Right lobe of liver (tissue), 6 donors: ENCODE measurements around the gene GRM3. TPM values are rescaled to one million over a fixed set of nuclear protein-coding genes. Genes with fewer than 3 reads are reported as not detected.

Experiments
- ATAC-seq, 4 donors: fragments of 200-7000 bp; cut with Tn5 transposase; one replicate each; pipeline ENCODE4 v1.9.1; 2020; ENCODE audit warnings: mild to moderate bottlenecking in 4 of 4, moderate library complexity in 4 of 4
- DNase-seq, 3 donors: peaks; one replicate each; pipeline ENCODE4 v3.0.0-alpha.2; 2020
- H3K27ac ChIP-seq, 3 donors: fragments of 200-600 bp; one replicate each; pipeline ENCODE4 v1.8.0; 2022
- H3K27me3 ChIP-seq, 2 donors: fragments of 200-600 bp; one replicate each; pipeline ENCODE4 v1.8.0; 2022
- H3K36me3 ChIP-seq, 4 donors: fragments of 200-600 bp; sonication (generic) in 1 of 4; one replicate each; pipeline versions ENCODE4 v1.5.1 to v1.8.0; 2017 to 2022; ENCODE audit warnings: control low read depth in 1 of 4
- H3K4me1 ChIP-seq, 4 donors: fragments of 200-600 bp; sonication (generic) in 1 of 4; one replicate each; pipeline versions ENCODE4 v1.5.1 to v1.8.0; 2017 to 2022; ENCODE audit warnings: control low read depth in 1 of 4
- H3K4me3 ChIP-seq, 3 donors: fragments of 200-600 bp; one replicate each; pipeline ENCODE4 v1.8.0; 2022
- H3K9me3 ChIP-seq, 4 donors: fragments of 200-600 bp; sonication (generic) in 1 of 4; one replicate each; pipeline versions ENCODE4 v1.5.1 to v1.8.0; 2017 to 2022; ENCODE audit warnings: control low read depth in 1 of 4
- CTCF ChIP-seq, 4 donors: fragments of 200-600 bp in 3 of 4; fragments of 450-650 bp in 1 of 4; IDR thresholded peaks; one replicate each; pipeline versions ENCODE4 v1.5.1 to v1.8.0; 2016 to 2022; ENCODE audit warnings: antibody characterized with exemption in 4 of 4, mild to moderate bottlenecking in 2 of 4
- POLR2A ChIP-seq: fragments of 450-650 bp; IDR thresholded peaks from one replicate; pipeline ENCODE4 v1.6.1; 2017; ENCODE audit warnings: antibody characterized with exemption, mild to moderate bottlenecking
- WGBS: methylation state at CpG from one replicate; pipeline ENCODE4 v1.1.6; 2018; ENCODE audit warnings: low coverage, low lambda C conversion rate; ENCODE audit not compliant: insufficient coverage; ENCODE audit errors: missing lambda C conversion rate; 5-methylcytosine and 5-hydroxymethylcytosine counted together
- intact Hi-C, 2 donors: fragments of 100-400 bp; cut with DNase I; formaldehyde crosslinking; loops; one replicate each; pipeline versions ENCODE4 v1.11.2 to v1.14.1; 2022
- total RNA-seq, 6 experiments: library from RNA; depleted of rRNA in 2 of 6; stranded (reverse); fragments of >200 nt in 2 of 6; fragmentation: NEBNext Ultra II Directional in 3 of 6; extraction: Animal tissue kit (Norgen Biotek cat#: 25700) in 3 of 6; gene quantifications; one replicate each; pipeline versions ENCODE4 v1.1.0 to v1.2.4, GENCODE V29; 2016 to 2023
- donor health status: DM: no; HTN: yes; CAD: no.
- donor health status: DM: no; HTN: no; CAD: no.
- donor health status: DM: no; HTN: no; CAD: no.
- donor health status: DM: no; HTN: yes; CAD: no.
- donor health status: DM: no; HTN: yes; CAD: no.

Gene GRM3
- total RNA-seq, 6 experiments from 2014 or later = 0.12 TPM; not detected in 5

DNA sequence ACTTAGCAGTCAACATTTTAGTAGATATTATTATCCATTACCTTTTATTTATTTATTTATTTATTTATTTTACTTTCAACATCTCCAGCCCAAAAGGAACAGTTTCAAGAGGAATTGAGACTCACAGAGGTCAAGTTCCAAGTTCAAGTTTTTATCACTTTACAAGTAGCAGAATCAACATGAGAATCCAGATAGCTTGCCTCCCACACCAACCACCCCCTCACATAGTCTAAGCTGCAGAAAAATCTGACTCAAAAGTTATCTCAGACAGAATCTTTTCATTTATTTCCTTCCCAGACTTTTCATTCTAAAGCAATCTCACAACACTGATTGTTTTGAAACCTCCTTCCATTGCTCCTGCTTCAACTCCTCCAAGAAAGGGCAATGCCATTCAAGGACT, 129.6 kb downstream of the GRM3 start:
- Histone ChIP-seq H3K4me1 (no peaks in the 10 kb centered on the region), H3K9me3 (no peaks in the 10 kb centered on the region), H3K36me3 (no peaks in the 10 kb centered on the region), H3K27me3 (no peaks in the 10 kb centered on the region), H3K27ac (no peak overlapping the region), H3K4me3 (no peak overlapping the region)
- intact Hi-C loops = no loop called here
- no peak for ATAC-seq
- DNase-seq = no peak
- TF ChIP-seq POLR2A (no peak), CTCF (IDR thresholded peaks at IDR 0.05) (no peak)

DNA sequence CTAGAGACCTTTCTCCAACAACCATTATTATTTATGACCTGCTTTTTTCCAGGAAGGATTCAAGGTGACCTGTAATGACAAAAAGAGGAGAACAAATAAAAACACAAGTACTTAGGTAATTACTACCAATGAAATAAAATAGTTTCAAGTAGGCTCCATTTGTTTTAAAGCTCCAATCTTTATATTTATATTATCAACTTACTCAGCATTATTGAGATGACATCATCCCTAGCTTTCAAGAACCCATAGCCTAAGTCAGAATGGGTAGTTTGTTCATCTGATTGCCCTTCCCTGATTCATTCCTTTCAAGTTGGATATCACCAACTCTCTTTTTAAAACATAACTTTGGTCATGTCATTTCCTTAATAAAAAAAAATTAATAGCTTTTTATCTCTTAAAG, 131.5 kb downstream of the GRM3 start:
- Histone ChIP-seq H3K4me3 (no peak overlapping the region), H3K27ac (no peak overlapping the region), H3K27me3 (no peaks in the 10 kb centered on the region), H3K9me3 (no peaks in the 10 kb centered on the region), H3K36me3 (no peaks in the 10 kb centered on the region), H3K4me1 (no peaks in the 10 kb centered on the region)
- no peak for ATAC-seq
- no peak for TF ChIP-seq CTCF (IDR thresholded peaks at IDR 0.05)
- TF ChIP-seq POLR2A = no peak
- intact Hi-C loops = no loop called here
- DNase-seq = no peak

- DNase-seq = no peak
- Histone ChIP-seq H3K36me3 (no peaks in the 10 kb centered on the region), H3K4me1 (no peaks in the 10 kb centered on the region), H3K4me3 (no peak overlapping the region), H3K9me3 (no peaks in the 10 kb centered on the region), H3K27me3 (no peaks in the 10 kb centered on the region), H3K27ac (no peak overlapping the region)
- no peak for ATAC-seq
- intact Hi-C loops = no loop called here
- 30% methylated on average over 1 of the region's 1 CpG for WGBS
- no peak for TF ChIP-seq POLR2A
- no peak for TF ChIP-seq CTCF (IDR thresholded peaks at IDR 0.05)
Observed at GRCh38 chr7:86776136-86776535, 132.4 kb downstream of the GRM3 start.

DNA sequence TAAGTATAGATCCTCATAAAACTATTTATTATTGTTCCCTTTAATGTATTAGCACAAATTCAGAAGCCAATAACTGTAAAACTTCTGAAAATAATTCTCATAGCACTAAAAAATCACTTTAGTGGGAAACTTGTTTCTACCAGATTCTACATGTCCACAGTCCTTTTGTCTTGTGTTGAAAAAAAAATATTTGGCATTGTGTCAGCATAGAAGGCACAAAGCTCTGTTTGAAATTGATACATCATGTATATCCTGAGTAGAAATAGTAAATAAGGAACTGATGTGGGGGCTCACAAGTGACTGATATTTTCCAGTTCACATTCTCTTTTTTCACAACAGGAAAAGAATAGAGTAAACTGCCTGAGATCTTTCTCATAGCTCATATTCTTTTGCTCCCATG, 134.6 kb downstream of the GRM3 start:
- Histone ChIP-seq H3K27me3 (no peaks in the 10 kb centered on the region), H3K4me1 (no peaks in the 10 kb centered on the region), H3K27ac (no peak overlapping the region), H3K4me3 (no peak overlapping the region), H3K9me3 (no peaks in the 10 kb centered on the region), H3K36me3 (no peaks in the 10 kb centered on the region)
- intact Hi-C loops = no loop called here
- TF ChIP-seq POLR2A (no peak), CTCF (IDR thresholded peaks at IDR 0.05) (no peak)
- no peak for DNase-seq
- no peak for ATAC-seq

GRCh38 chr7:86784765-86785164, 141.1 kb downstream of the GRM3 start:
- H3K4me3 ChIP-seq = no peak overlapping the region
- WGBS = 51% methylated on average over 2 of the region's 2 CpGs
- H3K27ac ChIP-seq = no peak overlapping the region
- no peaks in the 10 kb centered on the region for H3K27me3 ChIP-seq
- TF ChIP-seq POLR2A (no peak), CTCF (IDR thresholded peaks at IDR 0.05) (no peak)
- DNase-seq = no peak
- intact Hi-C loops = no loop called here
- ATAC-seq = no peak
- no peaks in the 10 kb centered on the region for H3K9me3 ChIP-seq
- no peaks in the 10 kb centered on the region for H3K36me3 ChIP-seq
- no peaks in the 10 kb centered on the region for H3K4me1 ChIP-seq
